ENCODE measurements around the gene KLK10.

KLK10 gene

GRCh38 chr19:50980208-50980607 is 39.3 kb downstream of the KLK10 start:
- no peak overlapping the region for H3K4me3 ChIP-seq (ENCODE audit: low read length)
- TF ChIP-seq, protein P1, sequence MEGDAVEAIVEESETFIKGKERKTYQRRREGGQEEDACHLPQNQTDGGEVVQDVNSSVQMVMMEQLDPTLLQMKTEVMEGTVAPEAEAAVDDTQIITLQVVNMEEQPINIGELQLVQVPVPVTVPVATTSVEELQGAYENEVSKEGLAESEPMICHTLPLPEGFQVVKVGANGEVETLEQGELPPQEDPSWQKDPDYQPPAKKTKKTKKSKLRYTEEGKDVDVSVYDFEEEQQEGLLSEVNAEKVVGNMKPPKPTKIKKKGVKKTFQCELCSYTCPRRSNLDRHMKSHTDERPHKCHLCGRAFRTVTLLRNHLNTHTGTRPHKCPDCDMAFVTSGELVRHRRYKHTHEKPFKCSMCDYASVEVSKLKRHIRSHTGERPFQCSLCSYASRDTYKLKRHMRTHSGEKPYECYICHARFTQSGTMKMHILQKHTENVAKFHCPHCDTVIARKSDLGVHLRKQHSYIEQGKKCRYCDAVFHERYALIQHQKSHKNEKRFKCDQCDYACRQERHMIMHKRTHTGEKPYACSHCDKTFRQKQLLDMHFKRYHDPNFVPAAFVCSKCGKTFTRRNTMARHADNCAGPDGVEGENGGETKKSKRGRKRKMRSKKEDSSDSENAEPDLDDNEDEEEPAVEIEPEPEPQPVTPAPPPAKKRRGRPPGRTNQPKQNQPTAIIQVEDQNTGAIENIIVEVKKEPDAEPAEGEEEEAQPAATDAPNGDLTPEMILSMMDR (conservative IDR thresholded peaks at IDR 0.05; ENCODE audit: low read length): no peak
- DNase-seq (ENCODE audit: low read depth): no peak

GRCh38 chr19:50979758-50980157 is 39.8 kb downstream of the KLK10 start:
- TF ChIP-seq, protein P1 (conservative IDR thresholded peaks at IDR 0.05; ENCODE audit: low read length): no peak
- H3K4me3 ChIP-seq (ENCODE audit: low read length): no peak overlapping the region

DNA sequence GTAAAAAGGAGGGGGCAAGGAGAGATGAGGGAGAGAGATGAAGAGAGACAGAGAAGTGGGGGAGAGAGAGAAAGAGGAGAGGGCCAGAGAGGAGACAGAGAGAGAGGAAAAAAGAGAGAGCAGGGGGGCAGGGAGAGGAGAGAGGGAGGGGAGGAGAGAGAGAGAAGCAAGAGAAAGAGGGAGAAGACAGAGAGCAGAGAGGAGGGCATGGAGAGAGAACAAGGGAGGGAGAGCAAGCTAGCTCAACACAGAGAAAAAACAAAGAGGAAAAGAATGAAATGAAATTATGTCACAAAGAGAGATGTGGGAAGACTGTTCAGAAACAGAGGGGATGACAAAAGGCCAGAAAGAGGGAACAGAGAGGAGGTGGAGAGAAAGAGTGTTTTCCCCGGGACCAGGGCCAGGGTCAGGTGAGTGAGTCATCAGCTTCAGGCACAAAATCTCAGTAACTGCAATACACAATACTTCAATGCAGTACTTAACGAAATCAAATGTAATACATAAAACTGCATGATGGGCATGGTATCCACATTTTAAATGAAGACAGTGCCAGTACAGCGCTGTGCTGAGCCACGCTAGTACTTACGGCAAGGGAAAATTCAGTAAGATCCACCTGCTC is 40.6 kb downstream of the KLK10 start:
- no peak overlapping the region for H3K4me3 ChIP-seq (ENCODE audit: low read length)
- TF ChIP-seq, protein P1 (conservative IDR thresholded peaks at IDR 0.05; ENCODE audit: low read length): no peak
- DNase-seq (ENCODE audit: low read depth): no peak

More at GRCh38 chr19:50979758-50980157, 39.8 kb downstream of the KLK10 start:
- no peak for DNase-seq (ENCODE audit: low read depth)

GRCh38 chr19:50977626-50978025 is 41.9 kb downstream of the KLK10 start:
- TF ChIP-seq, protein P1 (conservative IDR thresholded peaks at IDR 0.05; ENCODE audit: low read length): no peak
- no peak overlapping the region for H3K4me3 ChIP-seq (ENCODE audit: low read length)
- DNase-seq (ENCODE audit: low read depth): no peak

DNA sequence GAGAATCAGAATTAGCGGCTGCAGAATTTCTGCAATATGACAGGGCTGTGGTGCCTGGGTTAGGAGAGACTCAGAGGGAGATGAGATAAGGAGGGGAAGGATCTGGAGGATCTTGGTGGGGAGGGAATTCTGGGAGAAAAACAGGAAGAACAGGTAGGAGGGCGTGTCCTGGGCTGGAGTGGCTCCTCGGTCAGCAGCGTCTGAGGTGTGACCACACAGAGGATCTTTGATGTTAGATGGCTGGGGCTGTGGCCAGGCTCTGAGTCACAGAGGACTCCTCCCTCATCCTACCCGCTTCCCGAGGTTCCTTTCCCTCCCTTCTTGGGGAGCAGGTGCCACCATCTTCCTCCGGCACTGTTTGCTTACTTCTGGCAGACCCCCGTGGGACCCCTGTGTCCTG is 43.7 kb downstream of the KLK10 start:
- H3K4me3 ChIP-seq (ENCODE audit: low read length): no peak overlapping the region
- DNase-seq (ENCODE audit: low read depth): no peak
- TF ChIP-seq, protein P1 (conservative IDR thresholded peaks at IDR 0.05; ENCODE audit: low read length): no peak

DNA sequence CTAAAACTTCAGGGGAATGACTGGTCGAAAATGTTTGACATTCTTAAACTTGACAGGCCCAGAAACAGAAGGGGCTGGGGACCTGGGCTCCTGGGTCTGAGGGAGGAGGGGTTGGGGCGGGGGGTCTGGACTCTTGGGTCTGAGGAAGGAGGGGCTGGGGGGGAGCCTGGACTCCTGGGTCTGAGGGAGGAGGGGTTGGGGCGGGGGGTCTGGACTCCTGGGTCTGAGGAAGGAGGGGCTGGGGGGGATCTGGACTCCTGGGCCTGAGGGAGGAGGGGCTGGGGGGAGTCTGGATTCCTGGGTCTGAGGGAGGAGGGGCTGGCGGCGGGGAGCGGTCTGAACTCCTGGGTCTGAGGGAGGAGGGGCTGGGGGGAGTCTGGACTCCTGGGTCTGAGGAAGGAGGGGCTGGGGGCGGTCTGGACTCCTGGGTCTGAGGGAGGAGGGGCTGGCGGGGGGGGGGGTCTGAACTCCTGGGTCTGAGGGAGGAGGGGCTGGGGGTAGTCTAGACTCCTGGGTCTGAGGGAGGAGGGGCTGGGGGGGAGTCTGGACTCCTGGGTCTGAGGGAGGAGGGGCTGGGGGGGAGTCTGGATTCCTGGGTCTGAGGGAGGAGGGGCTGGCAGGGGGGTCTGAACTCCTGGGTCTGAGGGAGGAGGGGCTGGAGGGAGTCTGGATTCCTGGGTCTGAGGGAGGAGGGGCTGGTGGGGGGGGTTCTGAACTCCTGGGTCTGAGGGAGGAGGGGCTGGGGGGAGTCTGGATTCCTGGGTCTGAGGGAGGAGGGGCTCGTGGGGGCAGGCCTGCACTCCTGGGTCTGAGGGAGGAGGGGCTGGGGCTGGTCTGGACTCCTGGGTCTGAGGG is 44.6 kb downstream of the KLK10 start:
- no peak overlapping the region for H3K4me3 ChIP-seq (ENCODE audit: low read length)
- TF ChIP-seq, protein P1 (conservative IDR thresholded peaks at IDR 0.05; ENCODE audit: low read length): no peak
- no peak for DNase-seq (ENCODE audit: low read depth)
